ENCODE results near the gene TOMM22.

- TF ChIP-seq CTCF (IDR thresholded peaks at IDR 0.05) (no peak), POLR2A (IDR thresholded peaks at IDR 0.05) (no peak)
Observed at GRCh38 chr22:38675833-38676232, 5.9 kb upstream of the TOMM22 start.

Measured in heart left ventricle (tissue), 13 donors.